ENCODE data around the gene CYLD.
A peak's percentile ranks its signal among the peaks of the same experiment; 100 is the strongest.

CYLD gene

GRCh38 chr16:50696126-50696525 lies 45.8 kb upstream of the CYLD start:
- peaks cover 45% of the 10 kb centered on the region for H3K4me1 Mint-ChIP-seq
- peak overlapping the region in 1 of 3 experiments; percentile 6 for H3K4me3 Mint-ChIP-seq
- peak overlapping the region in 1 of 3 experiments; percentile 1 for H3K27ac Mint-ChIP-seq
- no peaks in the 10 kb centered on the region for H3K36me3 Mint-ChIP-seq (ENCODE audit: low read depth)
- TF ChIP-seq CTCF (IDR thresholded peaks at IDR 0.05; ENCODE audit: unreplicated experiment in 3 of 3): no peak
- no peaks in the 10 kb centered on the region for H3K9me3 Mint-ChIP-seq
- peaks cover 38% of the 10 kb centered on the region for H3K27me3 Mint-ChIP-seq (ENCODE audit: low read depth)

GRCh38 chr16:50696575-50697420 lies 45.1 kb upstream of the CYLD start:
- TF ChIP-seq CTCF (IDR thresholded peaks at IDR 0.05; ENCODE audit: unreplicated experiment in 3 of 3): no peak
- H3K4me3 Mint-ChIP-seq: no peak overlapping the region
- peaks cover 4% of the 10 kb centered on the region for H3K9me3 Mint-ChIP-seq
- H3K27ac Mint-ChIP-seq: peak overlapping the region in 1 of 3 experiments; percentile 1
- peaks cover 38% of the 10 kb centered on the region for H3K27me3 Mint-ChIP-seq (ENCODE audit: low read depth)
- H3K36me3 Mint-ChIP-seq (ENCODE audit: low read depth): no peaks in the 10 kb centered on the region
- H3K4me1 Mint-ChIP-seq: peaks cover 51% of the 10 kb centered on the region

GRCh38 chr16:50697421-50697715 lies 44.5 kb upstream of the CYLD start:
- Mint-ChIP-seq H3K4me3 (no peak overlapping the region), H3K9me3 (peaks cover 4% of the 10 kb centered on the region), H3K27ac (peak overlapping the region in 2 of 3 experiments; percentile 49 to 69), H3K4me1 (peaks cover 52% of the 10 kb centered on the region), H3K27me3 (ENCODE audit: low read depth) (peaks cover 35% of the 10 kb centered on the region), H3K36me3 (ENCODE audit: low read depth) (no peaks in the 10 kb centered on the region)
- no peak for TF ChIP-seq CTCF (IDR thresholded peaks at IDR 0.05; ENCODE audit: unreplicated experiment in 3 of 3)

- Mint-ChIP-seq H3K27me3 (ENCODE audit: low read depth) (peaks cover 28% of the 10 kb centered on the region), H3K4me1 (peaks cover 56% of the 10 kb centered on the region), H3K36me3 (ENCODE audit: low read depth) (no peaks in the 10 kb centered on the region), H3K4me3 (peak overlapping the region in 2 of 3 experiments; percentile 5 to 46), H3K27ac (peak overlapping the region in 2 of 3 experiments; percentile 49 to 69), H3K9me3 (peaks cover 4% of the 10 kb centered on the region)
- TF ChIP-seq CTCF (IDR thresholded peaks at IDR 0.05; ENCODE audit: unreplicated experiment in 3 of 3): no peak
Observed at GRCh38 chr16:50697881-50698767, 43.8 kb upstream of the CYLD start.

GRCh38 chr16:50699326-50700159 lies 42.3 kb upstream of the CYLD start:
- no peak for TF ChIP-seq CTCF (IDR thresholded peaks at IDR 0.05; ENCODE audit: unreplicated experiment in 3 of 3)
- peaks cover 23% of the 10 kb centered on the region for H3K27me3 Mint-ChIP-seq (ENCODE audit: low read depth)
- peaks cover 4% of the 10 kb centered on the region for H3K36me3 Mint-ChIP-seq (ENCODE audit: low read depth)
- peaks cover 8% of the 10 kb centered on the region for H3K9me3 Mint-ChIP-seq
- H3K27ac Mint-ChIP-seq: no peak overlapping the region
- no peak overlapping the region for H3K4me3 Mint-ChIP-seq
- H3K4me1 Mint-ChIP-seq: peaks cover 56% of the 10 kb centered on the region
